ENCODE measurements around the gene BAIAP2.
A peak's percentile ranks its signal among the peaks of the same experiment; 100 is the strongest.

BAIAP2 gene, protein sequence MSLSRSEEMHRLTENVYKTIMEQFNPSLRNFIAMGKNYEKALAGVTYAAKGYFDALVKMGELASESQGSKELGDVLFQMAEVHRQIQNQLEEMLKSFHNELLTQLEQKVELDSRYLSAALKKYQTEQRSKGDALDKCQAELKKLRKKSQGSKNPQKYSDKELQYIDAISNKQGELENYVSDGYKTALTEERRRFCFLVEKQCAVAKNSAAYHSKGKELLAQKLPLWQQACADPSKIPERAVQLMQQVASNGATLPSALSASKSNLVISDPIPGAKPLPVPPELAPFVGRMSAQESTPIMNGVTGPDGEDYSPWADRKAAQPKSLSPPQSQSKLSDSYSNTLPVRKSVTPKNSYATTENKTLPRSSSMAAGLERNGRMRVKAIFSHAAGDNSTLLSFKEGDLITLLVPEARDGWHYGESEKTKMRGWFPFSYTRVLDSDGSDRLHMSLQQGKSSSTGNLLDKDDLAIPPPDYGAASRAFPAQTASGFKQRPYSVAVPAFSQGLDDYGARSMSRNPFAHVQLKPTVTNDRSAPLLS

DNA sequence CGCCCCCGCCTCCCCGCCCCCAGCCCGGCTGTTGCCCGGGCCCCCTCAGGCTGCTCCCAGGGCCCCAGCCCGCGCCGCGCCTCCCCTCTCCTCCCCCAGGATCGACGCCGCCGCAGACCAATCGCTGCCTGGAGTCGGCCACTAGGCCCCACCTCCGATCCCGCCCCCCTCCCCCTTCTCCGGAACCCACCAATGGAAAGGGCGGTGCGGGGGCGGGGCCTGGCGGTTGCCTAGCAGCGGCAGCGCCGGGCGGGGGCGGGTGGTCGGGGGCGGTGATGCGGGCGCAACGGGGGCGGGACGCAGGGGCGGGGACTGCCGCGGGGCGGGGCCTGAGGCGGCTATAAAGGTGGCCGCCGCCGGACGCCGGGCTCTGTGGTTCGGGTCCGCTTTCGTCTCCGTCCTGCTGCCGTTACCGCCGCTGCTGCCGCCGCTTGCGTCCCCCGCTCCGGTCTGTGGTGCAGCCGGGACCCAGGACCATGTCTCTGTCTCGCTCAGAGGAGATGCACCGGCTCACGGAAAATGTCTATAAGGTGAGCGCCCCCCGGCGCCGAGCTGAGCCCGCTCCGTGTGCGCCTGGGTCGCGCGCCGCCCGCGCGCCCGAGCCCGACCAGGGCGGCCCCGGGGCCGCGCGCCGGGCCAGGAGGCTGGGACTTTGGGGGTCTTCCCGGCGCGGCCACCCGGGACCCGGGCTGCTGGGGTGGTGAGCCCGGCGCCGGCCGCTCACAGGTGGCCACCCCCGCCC is at the start of gene BAIAP2:
Gene BAIAP2 (plus strand): TSS at position 373 of the 742 bp plus-strand sequence. CDS start 104 bp downstream, at position 477.
- TF ChIP-seq POLR2A (IDR thresholded peaks at IDR 0.05; ENCODE audit: low read depth, low read length) = peak; percentile 100
- no peak for FAIRE-seq
- DNase-seq (ENCODE audit: insufficient read length, low spot score) = peak; percentile 99

DNA sequence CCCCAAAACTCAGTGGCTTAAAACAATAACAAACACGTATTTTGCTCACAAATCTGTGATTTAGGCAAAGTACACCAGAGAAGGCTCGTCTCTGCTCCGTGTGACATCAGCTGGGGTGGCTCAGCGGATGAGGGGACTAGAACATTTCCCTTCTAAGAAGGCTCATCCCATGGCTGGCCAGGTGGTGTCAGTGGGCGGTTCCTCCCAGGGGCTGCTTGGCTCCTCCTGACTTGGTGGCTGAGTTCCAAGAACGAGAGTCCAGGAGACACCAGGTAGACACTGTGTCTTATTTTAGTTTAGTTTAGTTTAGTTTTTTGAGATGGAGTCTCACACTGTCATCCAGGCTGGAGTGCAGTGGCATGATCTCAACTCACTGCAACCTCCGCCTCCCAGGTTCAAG is 48.9 kb upstream of the BAIAP2 start:
- FAIRE-seq = no peak
- no peak for DNase-seq (ENCODE audit: insufficient read length, low spot score)

DNA sequence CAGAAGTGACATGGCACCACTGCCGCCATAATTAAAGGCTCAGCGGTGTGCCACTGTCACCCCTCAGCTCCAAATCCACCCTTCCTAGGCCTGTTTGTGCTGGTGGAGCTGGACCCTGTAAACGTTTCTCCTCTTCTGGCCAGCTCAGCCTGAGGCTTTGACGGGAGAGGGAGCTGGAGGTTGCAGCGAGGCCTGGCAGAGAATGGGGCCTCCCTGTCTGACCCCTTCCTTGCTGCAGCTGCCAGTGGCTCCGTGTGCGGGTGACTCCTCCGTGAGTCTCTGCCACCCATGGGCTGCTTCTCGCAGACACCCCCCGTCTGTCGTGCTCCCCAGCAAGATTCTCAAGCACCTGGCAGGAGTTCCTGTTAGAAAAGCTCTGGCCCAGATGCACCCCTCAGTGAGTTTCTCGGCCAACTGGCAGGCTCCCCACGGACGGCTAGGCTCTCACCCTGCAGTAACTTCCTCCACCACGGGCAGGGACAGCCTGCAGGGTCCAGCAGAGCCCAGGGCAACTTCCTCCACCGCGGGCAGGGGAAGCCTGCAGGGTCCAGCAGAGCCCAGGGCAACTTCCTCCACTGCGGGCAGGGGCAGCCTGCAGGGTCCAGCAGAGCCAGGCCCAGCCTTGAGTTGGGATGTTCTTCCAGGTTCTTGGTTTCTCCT is 48.0 kb upstream of the BAIAP2 start:
- DNase-seq (ENCODE audit: insufficient read length, low spot score) (no peak), FAIRE-seq (no peak)
- no peak for TF ChIP-seq POLR2A (IDR thresholded peaks at IDR 0.05; ENCODE audit: low read depth, low read length)

More for the DNA sequence above, 48.9 kb upstream of the BAIAP2 start:
- TF ChIP-seq POLR2A (IDR thresholded peaks at IDR 0.05; ENCODE audit: low read depth, low read length) = no peak

DNA sequence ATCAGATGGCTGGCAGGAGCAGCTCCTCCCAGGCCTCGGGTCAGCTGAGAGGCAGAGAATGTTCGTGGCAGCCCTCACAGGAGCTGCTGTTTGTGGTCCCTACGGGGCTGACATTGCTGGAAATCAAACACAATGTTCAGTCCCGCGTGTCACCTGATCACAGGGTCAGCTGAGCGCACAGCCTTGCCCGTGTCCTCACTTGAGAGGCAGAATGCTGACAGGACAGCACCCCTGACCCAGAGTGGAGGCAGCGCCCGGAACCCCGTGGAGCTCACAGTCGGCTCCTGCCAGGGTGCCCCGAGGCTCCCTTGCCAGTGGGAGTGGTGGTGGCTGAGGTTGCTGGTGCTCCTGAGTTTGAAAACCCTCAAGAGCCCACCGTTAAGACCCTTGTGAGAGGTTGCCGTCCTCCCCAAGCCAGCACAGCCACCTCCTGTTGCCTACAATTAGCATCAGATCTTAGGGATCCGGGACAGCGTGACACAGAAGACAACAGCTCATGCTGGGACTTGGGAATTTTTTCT is 47.0 kb upstream of the BAIAP2 start:
- TF ChIP-seq POLR2A (IDR thresholded peaks at IDR 0.05; ENCODE audit: low read depth, low read length) = no peak

DNA sequence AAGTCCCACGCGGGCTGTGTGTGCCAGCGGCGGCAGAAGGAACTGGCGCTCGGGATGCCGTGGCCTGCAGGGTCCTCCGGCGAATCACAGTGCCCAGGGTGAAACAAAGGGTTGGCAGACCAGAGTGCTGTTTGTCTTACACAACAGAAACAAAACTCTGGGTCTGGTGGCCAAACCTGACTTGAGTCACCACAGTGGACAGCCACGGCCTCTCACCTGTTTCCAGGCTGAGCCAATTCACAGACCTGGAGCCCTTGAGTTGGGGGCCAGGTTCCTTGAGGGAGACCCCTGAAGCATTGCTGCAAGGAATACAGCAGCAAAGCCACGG is 45.4 kb upstream of the BAIAP2 start:
- TF ChIP-seq POLR2A (IDR thresholded peaks at IDR 0.05; ENCODE audit: low read depth, low read length) = no peak
- FAIRE-seq = no peak
- DNase-seq (ENCODE audit: insufficient read length, low spot score) = no peak

More for the DNA sequence above, 47.0 kb upstream of the BAIAP2 start:
- DNase-seq (ENCODE audit: insufficient read length, low spot score) (no peak), FAIRE-seq (no peak)

DNA sequence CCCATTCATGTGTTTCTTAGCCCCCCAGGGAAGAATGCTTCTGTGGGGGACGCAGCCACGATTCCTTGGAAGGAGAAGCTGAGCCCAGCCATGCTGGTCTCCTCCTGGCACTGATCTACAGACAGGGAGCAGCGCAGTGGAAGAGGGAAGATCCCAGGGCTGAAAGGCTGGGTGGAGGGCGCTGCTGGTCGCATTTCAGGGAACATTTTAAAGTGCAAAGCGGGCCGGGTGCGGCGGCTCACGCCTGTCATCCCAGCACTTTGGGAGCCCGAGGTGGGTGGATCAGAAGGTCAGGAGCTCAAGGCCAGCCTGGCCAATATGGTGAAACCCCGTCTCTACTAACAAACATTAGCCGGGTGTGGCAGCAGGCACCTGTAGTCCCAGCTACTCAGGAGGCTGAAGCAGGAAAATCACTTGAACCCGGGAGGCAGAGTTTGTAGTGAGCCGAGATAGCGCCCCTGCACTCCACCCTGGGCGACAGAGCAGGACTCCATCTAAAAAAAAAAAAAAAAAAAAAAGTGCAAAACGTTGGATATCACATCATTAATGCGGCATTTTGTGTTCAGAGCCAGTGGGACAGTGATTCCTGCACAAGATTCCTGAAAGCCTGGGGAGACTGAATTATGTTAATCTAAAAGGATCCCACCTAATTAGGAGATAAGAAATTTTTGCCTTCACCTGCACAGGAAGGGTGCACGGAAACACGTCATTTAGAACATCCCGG is 43.9 kb upstream of the BAIAP2 start:
- no peak for DNase-seq (ENCODE audit: insufficient read length, low spot score)
- no peak for TF ChIP-seq POLR2A (IDR thresholded peaks at IDR 0.05; ENCODE audit: low read depth, low read length)
- FAIRE-seq = no peak

DNA sequence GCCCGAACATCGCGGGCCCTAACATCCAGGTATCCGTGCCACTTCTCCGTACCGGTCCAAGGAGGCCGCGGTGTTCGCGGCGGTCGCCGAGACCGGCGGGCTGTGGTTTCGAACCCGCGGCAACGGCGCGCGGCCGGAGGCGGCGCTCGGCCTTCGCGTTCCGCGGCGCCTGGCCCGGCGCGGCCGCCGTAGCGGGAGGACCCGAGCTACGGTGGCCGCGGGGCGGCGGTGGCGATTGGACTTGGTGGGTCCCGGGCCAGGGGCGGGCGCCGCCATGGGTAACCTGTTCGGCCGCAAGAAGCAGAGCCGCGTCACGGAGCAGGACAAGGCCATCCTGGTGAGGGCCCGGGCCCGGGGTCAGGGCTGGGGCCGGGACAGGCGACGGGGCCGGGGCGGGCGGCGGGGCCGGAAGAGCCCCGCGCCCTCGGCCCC is 43.3 kb upstream of the BAIAP2 start, which contains the start of gene CHMP6:
Gene CHMP6 (plus strand): TSS at position 197 of the 432 bp plus-strand sequence. CDS start 78 bp downstream, at position 275.
- FAIRE-seq (no peak), DNase-seq (ENCODE audit: insufficient read length, low spot score) (peak; percentile 78)
- TF ChIP-seq POLR2A (IDR thresholded peaks at IDR 0.05; ENCODE audit: low read depth, low read length) = peak; percentile 47; the same call in 1 of the 2 replicates

DNA sequence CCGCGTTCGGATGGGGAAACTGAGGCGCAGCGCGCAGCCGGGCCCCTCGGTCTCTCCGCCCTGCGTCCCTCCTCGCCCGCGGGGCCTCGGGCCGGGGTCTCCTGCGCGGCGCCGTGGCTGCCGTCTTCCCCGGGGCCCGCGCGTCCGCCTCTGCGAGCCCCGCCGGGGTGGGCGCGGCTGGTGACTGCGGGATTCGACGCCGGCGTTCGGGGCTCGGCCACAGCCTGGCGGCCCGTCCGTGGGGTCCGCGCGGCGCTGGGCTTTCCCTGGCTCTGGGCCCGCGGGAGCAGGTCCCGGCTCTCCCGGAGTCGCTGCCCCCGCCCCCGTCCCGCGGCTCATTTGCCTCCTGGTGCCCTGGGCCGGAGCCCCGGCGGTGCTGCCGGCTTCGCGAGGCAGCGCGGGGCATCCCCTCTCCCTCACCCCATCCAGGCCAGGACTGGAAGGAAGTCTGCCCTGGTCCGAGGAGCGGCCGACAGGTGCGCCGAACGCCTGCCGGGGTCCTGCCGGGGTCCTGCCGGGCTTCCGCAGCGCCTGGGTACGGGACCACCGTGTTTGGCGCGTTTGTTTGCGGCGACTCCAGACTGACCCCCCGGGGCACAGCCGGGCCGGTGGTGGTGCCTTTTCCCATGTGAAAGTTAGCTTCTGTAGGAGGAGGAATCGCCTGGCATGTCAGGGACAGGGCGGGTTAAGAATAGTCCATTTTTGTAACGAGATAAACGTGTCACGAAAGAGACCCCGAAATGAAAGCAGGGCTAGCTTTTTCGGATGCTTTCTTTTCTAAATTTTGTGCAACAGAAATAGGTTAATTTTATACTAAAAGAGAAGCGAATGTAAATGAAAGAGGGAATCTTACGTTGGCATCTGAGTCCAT is 42.6 kb upstream of the BAIAP2 start:
- DNase-seq (ENCODE audit: insufficient read length, low spot score) (no peak), FAIRE-seq (no peak)
- TF ChIP-seq POLR2A (IDR thresholded peaks at IDR 0.05; ENCODE audit: low read depth, low read length) = no peak

DNA sequence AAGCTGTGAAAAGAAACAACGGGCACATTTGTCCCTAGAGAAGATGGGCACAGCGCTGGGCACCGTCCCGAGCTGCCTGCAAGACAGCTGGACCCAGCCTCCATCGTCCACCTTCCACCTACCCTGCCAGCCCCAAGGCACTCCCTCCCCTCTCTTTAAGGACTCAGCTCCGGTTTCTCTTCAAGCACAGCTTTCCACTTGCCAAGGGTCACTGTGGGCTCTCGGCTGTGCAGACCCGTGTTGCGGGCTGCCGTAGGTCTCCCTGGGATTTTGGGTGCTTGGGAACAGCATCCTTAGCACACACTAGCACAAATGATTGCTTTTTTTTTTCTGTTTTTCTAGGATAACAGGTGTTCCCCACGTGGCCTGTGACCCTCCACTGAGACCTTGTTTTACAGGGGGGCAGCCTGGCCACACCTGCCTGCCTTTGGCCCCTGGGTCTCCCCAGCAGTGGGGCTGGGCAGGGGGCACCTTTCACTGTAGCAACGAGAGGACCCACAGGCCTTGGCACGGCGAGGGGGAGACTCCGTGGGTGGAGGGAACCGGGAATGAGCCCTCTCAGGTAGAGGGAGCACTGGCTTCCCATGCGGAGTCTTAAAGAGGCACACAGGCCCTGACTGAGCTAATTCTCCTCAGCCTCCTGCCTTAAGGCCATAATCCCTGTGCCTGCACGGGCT is 41.9 kb upstream of the BAIAP2 start:
- TF ChIP-seq POLR2A (IDR thresholded peaks at IDR 0.05; ENCODE audit: low read depth, low read length) = no peak
- DNase-seq (ENCODE audit: insufficient read length, low spot score) (no peak), FAIRE-seq (no peak)

DNA sequence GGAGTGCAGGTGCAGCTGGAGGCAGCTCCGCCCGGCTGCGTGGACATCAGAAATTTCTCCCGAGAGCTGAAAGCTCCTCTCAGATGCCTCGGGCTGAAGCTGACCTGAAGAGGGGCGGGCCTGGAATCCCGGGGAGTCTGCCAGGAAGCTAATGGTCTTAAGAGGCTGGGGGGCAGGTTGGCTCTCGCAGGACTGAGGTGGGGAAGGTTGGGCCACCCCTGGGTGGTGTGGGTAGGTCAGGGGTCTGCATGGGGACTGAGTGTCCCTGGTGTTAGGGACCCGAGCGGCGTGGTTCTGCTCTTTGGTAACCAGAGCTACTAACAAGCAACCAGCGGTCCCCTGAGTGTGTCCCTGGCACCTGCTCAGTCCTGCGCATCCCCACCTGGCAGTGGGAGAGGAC is 39.8 kb upstream of the BAIAP2 start:
- FAIRE-seq (no peak), DNase-seq (ENCODE audit: insufficient read length, low spot score) (no peak)
- TF ChIP-seq POLR2A (IDR thresholded peaks at IDR 0.05; ENCODE audit: low read depth, low read length) = no peak

DNA sequence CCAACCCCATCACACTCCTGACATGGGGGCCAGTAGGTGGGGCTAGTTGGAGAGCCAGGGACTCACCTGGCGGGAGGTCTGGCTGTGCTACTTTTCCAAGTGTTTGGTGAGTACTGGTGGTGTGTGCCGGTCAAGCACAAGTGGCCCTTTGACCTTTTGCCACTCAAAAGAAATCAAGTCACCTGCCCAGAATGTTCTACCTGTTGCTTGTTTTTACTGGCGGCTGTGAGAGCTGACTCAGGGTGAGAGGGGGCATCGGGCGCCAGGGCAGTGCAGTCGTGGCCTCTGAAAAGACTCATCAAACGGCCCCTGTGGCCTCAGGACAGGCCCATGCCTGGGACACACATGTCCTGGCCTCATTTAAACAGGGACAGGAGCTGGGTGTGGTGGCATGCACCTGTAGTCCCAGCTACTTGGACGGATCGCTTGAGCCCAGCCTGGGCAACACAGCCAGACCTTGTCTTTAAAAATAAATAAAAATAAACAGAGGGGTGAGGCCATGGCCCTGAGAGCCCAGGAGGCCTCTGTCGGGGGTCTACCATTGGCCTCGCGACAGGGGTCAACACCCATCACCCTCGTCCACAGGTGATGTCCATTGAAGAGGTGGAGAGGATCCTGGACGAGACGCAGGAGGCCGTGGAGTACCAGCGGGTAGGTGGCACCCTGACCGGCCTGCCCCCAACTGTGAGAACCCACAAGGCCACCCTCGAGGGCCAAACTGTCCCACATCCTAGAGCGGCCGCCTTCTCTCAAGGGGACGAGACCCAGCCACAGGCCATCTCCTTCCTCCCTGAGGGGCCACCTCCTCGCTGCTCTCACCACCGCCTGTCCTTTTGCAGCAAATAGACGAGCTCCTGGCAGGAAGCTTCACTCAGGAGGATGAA is 38.3 kb upstream of the BAIAP2 start:
- 0 out of 2 replicates have a peak, but pooled peaks have one; percentile 3 for TF ChIP-seq POLR2A (IDR thresholded peaks at IDR 0.05; ENCODE audit: low read depth, low read length)
- FAIRE-seq (no peak), DNase-seq (ENCODE audit: insufficient read length, low spot score) (no peak)
